ENCODE data around the gene CNKSR1. TPM values are rescaled to one million over a fixed set of nuclear protein-coding genes. Genes with fewer than 3 reads are reported as not detected.

Gene CNKSR1
- total RNA-seq, 1 experiment from 2014 or later = 32.1 TPM

- no peaks in the 10 kb centered on the region for H3F3A ChIP-seq (ENCODE audit: low read length, unreplicated experiment)
- H3K27ac ChIP-seq (ENCODE audit: low read length) = peak overlapping the region; percentile 48
- H3K9ac ChIP-seq (ENCODE audit: low read length) = peak overlapping the region; percentile 87
- H3K4me3 ChIP-seq (ENCODE audit: low read length) = peak overlapping the region; percentile 96
- POLR2A ChIA-PET (ENCODE audit: unreplicated experiment) = interaction anchor here (0.6 to 0.8 kb wide), 4 partner anchors 39 to 587 kb away, joined by 3 to 8 read pairs (median 3); partner anchors contain the start of gene DHDDS
- intact Hi-C loops (cut with micrococcal nuclease) = loop anchor here (1.0 to 5.0 kb wide), 4 partner anchors 40 to 124 kb away; partner anchors contain the start of genes C1orf232, PDIK1L and ZNF593
- H3K79me2 ChIP-seq (ENCODE audit: low read length) = peaks cover 56% of the 10 kb centered on the region
- peaks cover 25% of the 10 kb centered on the region for H3K4me1 ChIP-seq (ENCODE audit: insufficient read depth, low read length)
- CTCF ChIA-PET = interaction anchor here (0.6 to 1.9 kb wide), 16 partner anchors 24 to 344 kb away, joined by 3 to 24 read pairs (median 4); partner anchors contain the start of genes CATSPER4, CNKSR1, DHDDS and SH3BGRL3
- H3K27me3 ChIP-seq (ENCODE audit: low read length) = no peaks in the 10 kb centered on the region
- peak overlapping the region; percentile 84 for H2AFZ ChIP-seq (ENCODE audit: low read length)
- BruUV-seq (replicated peaks) = no TSS peak
- TF ChIP-seq EZH2 (IDR thresholded peaks at IDR 0.05; ENCODE audit: low read length, unreplicated experiment) (no peak), EZH2phosphoT487 (IDR thresholded peaks at IDR 0.05; ENCODE audit: borderline replicate concordance, low read length) (no peak), CTCF (conservative IDR thresholded peaks at IDR 0.05; ENCODE audit: low read depth, low read length) (peak; percentile 36)
- H3K9me2 ChIP-seq (replicated peaks; ENCODE audit: low read length) = no peaks in the 10 kb centered on the region
- H3K36me3 ChIP-seq (ENCODE audit: low read depth, low read length) = peaks cover 2% of the 10 kb centered on the region; the same call in 1 of the 2 replicates
- DNase-seq (peak; percentile 48), ATAC-seq (no peak)
- H4K20me1 ChIP-seq (ENCODE audit: low read length) = peaks cover 2% of the 10 kb centered on the region
- H3K9me3 ChIP-seq (ENCODE audit: low read length) = no peaks in the 10 kb centered on the region
- H3K4me2 ChIP-seq (ENCODE audit: low read length) = peak overlapping the region; percentile 83
Measured at GRCh38 chr1:26234644-26235370, 57.5 kb downstream of the CNKSR1 start.

- Histone ChIP-seq H3K4me2 (ENCODE audit: low read length) (peak overlapping the region; percentile 83), H3K4me1 (ENCODE audit: insufficient read depth, low read length) (peaks cover 25% of the 10 kb centered on the region), H3K9ac (ENCODE audit: low read length) (peak overlapping the region; percentile 2; the same call in 1 of the 2 replicates), H3K9me2 (replicated peaks; ENCODE audit: low read length) (no peaks in the 10 kb centered on the region), H3K9me3 (ENCODE audit: low read length) (no peaks in the 10 kb centered on the region), H4K20me1 (ENCODE audit: low read length) (peaks cover 7% of the 10 kb centered on the region), H3K27ac (ENCODE audit: low read length) (peak overlapping the region; percentile 59), H3K4me3 (ENCODE audit: low read length) (peak overlapping the region; percentile 96), H3F3A (ENCODE audit: low read length, unreplicated experiment) (no peaks in the 10 kb centered on the region), H3K36me3 (ENCODE audit: low read depth, low read length) (peaks cover 11% of the 10 kb centered on the region; the same call in 1 of the 2 replicates), H3K79me2 (ENCODE audit: low read length) (peaks cover 82% of the 10 kb centered on the region), H3K27me3 (ENCODE audit: low read length) (no peaks in the 10 kb centered on the region), H2AFZ (ENCODE audit: low read length) (peak overlapping the region; percentile 29)
- intact Hi-C loops (cut with micrococcal nuclease) = no loop called here
- no TSS peak for BruUV-seq (replicated peaks)
- DNase-seq (peak; percentile 35), ATAC-seq (no peak)
- no peak for TF ChIP-seq EZH2 (IDR thresholded peaks at IDR 0.05; ENCODE audit: low read length, unreplicated experiment)
- no peak for TF ChIP-seq CTCF (conservative IDR thresholded peaks at IDR 0.05; ENCODE audit: low read depth, low read length)
- TF ChIP-seq EZH2phosphoT487 (IDR thresholded peaks at IDR 0.05; ENCODE audit: borderline replicate concordance, low read length) = no peak
- CTCF ChIA-PET = no interaction called here
- POLR2A ChIA-PET (ENCODE audit: unreplicated experiment) = interaction anchor here (0.7 kb wide), 1 partner anchor 1820 kb away, joined by 3 read pairs; no protein-coding TSS in a partner anchor
Measured at GRCh38 chr1:26237230-26237966, 60.1 kb downstream of the CNKSR1 start.

Other genes starting within 250 kb of the CNKSR1 start
- 7.4 and 9.0 TPM in 2 replicates for gene PAFAH2, start 179.4 kb upstream of the CNKSR1 start, total RNA-seq (2014; rRNA removed)
- gene EXTL1, start 155.7 kb upstream of the CNKSR1 start, total RNA-seq (2014; rRNA removed) = 0.26 TPM in 1 of 2 replicates, not detected in the other
- 0.07 TPM in 1 of 2 replicates, not detected in the other for gene SLC30A2, start 131.4 kb upstream of the CNKSR1 start, total RNA-seq (2014; rRNA removed)
- not detected in 2 replicates for gene TRIM63, start 109.9 kb upstream of the CNKSR1 start, total RNA-seq (2014; rRNA removed)
- gene PDIK1L, start 65.7 kb upstream of the CNKSR1 start, total RNA-seq (2014; rRNA removed) = 4.1 and 5.2 TPM in 2 replicates
- not detected in 2 replicates for gene FAM110D, start 18.4 kb upstream of the CNKSR1 start, total RNA-seq (2014; rRNA removed)
- not detected in 2 replicates for gene C1orf232, start 8.5 kb upstream of the CNKSR1 start, total RNA-seq (2014; rRNA removed)
- gene ZNF593, start 7.6 kb upstream of the CNKSR1 start, total RNA-seq (2014; rRNA removed) = 155 and 165 TPM in 2 replicates
- gene ZNF593OS, start 5.7 kb upstream of the CNKSR1 start, total RNA-seq (2014; rRNA removed) = not detected in 2 replicates
- not detected in 2 replicates for gene CATSPER4, start 13.1 kb downstream of the CNKSR1 start, total RNA-seq (2014; rRNA removed)
- gene CEP85, start 56.7 kb downstream of the CNKSR1 start, total RNA-seq (2014; rRNA removed) = 30.6 and 30.8 TPM in 2 replicates
- gene SH3BGRL3, start 102.6 kb downstream of the CNKSR1 start, total RNA-seq (2014; rRNA removed) = 181 and 193 TPM in 2 replicates
- gene UBXN11, start 129.1 kb downstream of the CNKSR1 start, total RNA-seq (2014; rRNA removed) = 19.4 and 24.6 TPM in 2 replicates
- gene CD52, start 140.5 kb downstream of the CNKSR1 start, total RNA-seq (2014; rRNA removed) = not detected in 2 replicates
- gene CRYBG2, start 176.6 kb downstream of the CNKSR1 start, total RNA-seq (2014; rRNA removed) = 15.3 and 16.1 TPM in 2 replicates
- not detected in 2 replicates for gene ZNF683, start 195.3 kb downstream of the CNKSR1 start, total RNA-seq (2014; rRNA removed)
- not detected in 2 replicates for gene LIN28A, start 233.3 kb downstream of the CNKSR1 start, total RNA-seq (2014; rRNA removed)

Measured in PC-3 (cell line).